IMR-90 (cell line): ENCODE results near the gene SCGB2A2. TPM values are rescaled to one million over a fixed set of nuclear protein-coding genes. Genes with fewer than 3 reads are reported as not detected.

ENCODE experiments used
- ATAC-seq: fragments of 200-7000 bp; cut with Tn5 transposase; 2 replicates; pipeline ENCODE4 v1.9.1; 2020; ENCODE audit warnings: low read depth, mild to moderate bottlenecking, moderate library complexity
- BruUV-seq: library from RNA; stranded (reverse); fragments of 400-500 nt; replicated peaks from 2 replicates; lab custom pipeline; 2021; lab: Mats Ljungman, UMichigan
- CTCF ChIA-PET: fragments of 300-600 bp; formaldehyde crosslinking; extraction: SDS; loops from one replicate; lab custom pipeline; 2021; ENCODE audit warnings: antibody characterized with exemption; lab: Yijun Ruan, JAX
- POLR2A ChIA-PET: fragments of 300-600 bp; sonication (Branson Sonifier 250); formaldehyde crosslinking; loops from one replicate; lab custom pipeline; 2022; ENCODE audit warnings: antibody characterized with exemption; ENCODE audit not compliant: unreplicated experiment; lab: Charles Lee
- DNase-seq: peaks from one replicate; pipeline ENCODE4 v3.0.0; 2013
- H2AFZ ChIP-seq: replicated peaks from 2 replicates; pipeline ENCODE3; 2013; ENCODE audit warnings: low read length, mild to moderate bottlenecking; ENCODE audit not compliant: poor library complexity
- H2AK5ac ChIP-seq: 2 replicates; pipeline ENCODE4 v1.6.1; 2013; ENCODE audit warnings: low read depth, low read length, inconsistent platforms
- H2AK9ac ChIP-seq: replicated peaks from 2 replicates; pipeline ENCODE3; 2013; ENCODE audit warnings: mild to moderate bottlenecking, low read depth, low read length, moderate library complexity; ENCODE audit not compliant: poor library complexity
- H2BK120ac ChIP-seq: 2 replicates; pipeline ENCODE4 v1.6.1; 2013; ENCODE audit warnings: low read depth, low read length, inconsistent platforms
- H2BK15ac ChIP-seq: 3 replicates; pipeline ENCODE4 v1.6.1; 2013; ENCODE audit warnings: low read depth, low read length, inconsistent platforms
- H2BK20ac ChIP-seq: 2 replicates; pipeline ENCODE4 v1.6.1; 2013; ENCODE audit warnings: low read depth, mild to moderate bottlenecking, inconsistent platforms, low read length, moderate library complexity
- H2BK5ac ChIP-seq: 2 replicates; pipeline ENCODE4 v1.6.1; 2013; ENCODE audit warnings: mild to moderate bottlenecking, low read depth, low read length, inconsistent platforms; ENCODE audit not compliant: poor library complexity, severe bottlenecking
- H3K14ac ChIP-seq: replicated peaks from 2 replicates; pipeline ENCODE4 v1.6.1; 2013; ENCODE audit warnings: low read depth, low read length, inconsistent platforms
- H3K18ac ChIP-seq: 2 replicates; pipeline ENCODE4 v1.6.1; 2013; ENCODE audit warnings: low read depth, low read length, control low read depth
- H3K23ac ChIP-seq: 2 replicates; pipeline ENCODE4 v1.6.1; 2013; ENCODE audit warnings: low read depth, low read length, inconsistent platforms
- H3K27ac ChIP-seq: 2 replicates; pipeline ENCODE4 v1.5.1; 2013; ENCODE audit warnings: mild to moderate bottlenecking, control low read depth, low read length; ENCODE audit not compliant: insufficient read depth
- H3K27me3 ChIP-seq: 2 replicates; pipeline ENCODE4 v1.6.1; 2013; ENCODE audit warnings: low read length; ENCODE audit not compliant: control insufficient read depth, insufficient read depth
- H3K36me3 ChIP-seq: 2 replicates; pipeline ENCODE4 v1.6.1; 2013; ENCODE audit warnings: low read length, mixed read lengths; ENCODE audit not compliant: control insufficient read depth, insufficient read depth
- H3K4ac ChIP-seq: 2 replicates; pipeline ENCODE4 v1.6.1; 2013; ENCODE audit warnings: low read depth, low read length, inconsistent platforms
- H3K4me1 ChIP-seq: 2 replicates; pipeline ENCODE4 v1.6.1; 2013; ENCODE audit warnings: low read length, mixed read lengths; ENCODE audit not compliant: control insufficient read depth, insufficient read depth
- H3K4me2 ChIP-seq: 2 replicates; pipeline ENCODE4 v1.6.1; 2013; ENCODE audit warnings: low read depth, mild to moderate bottlenecking, control low read depth, low read length, moderate library complexity
- H3K4me3 ChIP-seq: 2 replicates; pipeline ENCODE4 v1.5.1; 2013; ENCODE audit warnings: low read depth, mild to moderate bottlenecking, control low read depth, low read length, moderate library complexity; ENCODE audit not compliant: insufficient read depth
- H3K56ac ChIP-seq: 2 replicates; pipeline ENCODE4 v1.6.1; 2013; ENCODE audit warnings: low read length, inconsistent platforms; ENCODE audit not compliant: insufficient read depth; ENCODE audit errors: extremely low read depth
- H3K79me1 ChIP-seq, 2 experiments: 2 replicates each; pipeline ENCODE4 v1.6.1; 2013; ENCODE audit warnings: low read length in 2 of 2, inconsistent platforms in 1 of 2, low read depth in 1 of 2
- H3K9ac ChIP-seq: 2 replicates; pipeline ENCODE4 v1.6.1; 2013; ENCODE audit warnings: low read depth, low read length, control low read depth
- H3K9me1 ChIP-seq: 2 replicates; pipeline ENCODE4 v1.6.1; 2013; ENCODE audit warnings: low read length, inconsistent platforms; ENCODE audit not compliant: insufficient read depth
- H3K9me3 ChIP-seq: 2 replicates; pipeline ENCODE4 v1.6.1; 2013; ENCODE audit warnings: low read length; ENCODE audit not compliant: control insufficient read depth, insufficient read depth
- H4K20me1 ChIP-seq: 2 replicates; pipeline ENCODE4 v1.6.1; 2013; ENCODE audit warnings: low read length, inconsistent platforms; ENCODE audit not compliant: insufficient read depth
- H4K5ac ChIP-seq: 2 replicates; pipeline ENCODE4 v1.6.1; 2013; ENCODE audit warnings: mild to moderate bottlenecking, low read depth, low read length, control low read depth
- H4K8ac ChIP-seq, 2 experiments: 2 replicates each; pipeline ENCODE4 v1.6.1; 2013; ENCODE audit warnings: low read depth in 2 of 2, low read length in 2 of 2, control low read depth in 1 of 2, inconsistent platforms in 1 of 2
- H4K91ac ChIP-seq: 2 replicates; pipeline ENCODE4 v1.6.1; 2013; ENCODE audit warnings: low read depth, low read length, inconsistent platforms; ENCODE audit not compliant: insufficient read depth
- CEBPB ChIP-seq: IDR thresholded peaks from 2 replicates; pipeline ENCODE4 v1.6.1; 2012; ENCODE audit warnings: low read depth, low read length, improper control_type of control experiment
- CHD1 ChIP-seq: IDR thresholded peaks from 2 replicates; pipeline ENCODE4 v1.6.1; 2012; ENCODE audit warnings: low read depth, low read length, improper control_type of control experiment
- ELK1 ChIP-seq: fragments of 150-350 bp; IDR thresholded peaks from 2 replicates; pipeline ENCODE4 v1.6.1; 2016; ENCODE audit warnings: low read depth, mild to moderate bottlenecking, low read length, moderate library complexity, borderline replicate concordance
- MXI1 ChIP-seq: IDR thresholded peaks from 2 replicates; pipeline ENCODE4 v1.6.1; 2012; ENCODE audit warnings: low read depth, mild to moderate bottlenecking, low read length, moderate library complexity, borderline replicate concordance
- RCOR1 ChIP-seq: IDR thresholded peaks from 2 replicates; pipeline ENCODE4 v1.6.1; 2012; ENCODE audit warnings: mild to moderate bottlenecking, low read length, improper control_type of control experiment; ENCODE audit not compliant: insufficient replicate concordance
- SMC3 ChIP-seq: fragments of 150-350 bp; IDR thresholded peaks from 2 replicates; pipeline ENCODE4 v1.6.1; 2016; ENCODE audit warnings: low read depth, mild to moderate bottlenecking, antibody characterized with exemption, low read length, moderate library complexity
- USF2 ChIP-seq: fragments of 150-350 bp; IDR thresholded peaks from 2 replicates; pipeline ENCODE4 v1.6.1; 2017; ENCODE audit warnings: mild to moderate bottlenecking, antibody characterized with exemption, low read length, low read depth
- dilution Hi-C: fragments of 300-500 bp; cut with HindIII; formaldehyde crosslinking; loops from one replicate; pipeline ENCODE4 v1.14.3; 2018; ENCODE audit warnings: low sequenced_read_pairs; ENCODE audit not compliant: unreplicated experiment
- in situ Hi-C: fragments of 300-500 bp; cut with MboI; formaldehyde crosslinking; loops from 3 replicates; pipeline ENCODE4 v1.14.3; 2019; ENCODE audit warnings: low sequenced_read_pairs, inconsistent platforms, mixed read lengths
- intact Hi-C: fragments of 100-400 bp; cut with micrococcal nuclease; formaldehyde crosslinking; loops from 2 replicates; pipeline ENCODE4 v1.10.0; 2022
- polyA plus RNA-seq, 3 experiments: library from polyadenylated mRNA; depleted of rRNA; stranded (reverse); fragments of >200 nt; gene quantifications; 2 replicates each; pipeline ENCODE4 v1.2.3, GENCODE V29; 2012; ENCODE audit warnings: low replicate concordance in 1 of 3
- total RNA-seq: library from RNA; depleted of rRNA; stranded (reverse); fragments of >200 nt; gene quantifications from 2 replicates; pipeline ENCODE4 v1.2.3, GENCODE V29; 2012

The SCGB2A2 gene
- total and polyA plus RNA-seq, 2 of the 4 experiments (the other 2 are of a cell fraction), result not detected

- no peaks in the 10 kb centered on the region for H3K9me3 ChIP-seq
- H4K20me1 ChIP-seq, result no peaks in the 10 kb centered on the region
- no peak for ATAC-seq
- intact Hi-C loops, result no loop called here
- no peak overlapping the region for H2BK15ac ChIP-seq
- no peaks in the 10 kb centered on the region for H3K36me3 ChIP-seq
- H3K56ac ChIP-seq, result no peak overlapping the region
- H3K27me3 ChIP-seq, result no peaks in the 10 kb centered on the region; the same call in 1 of the 2 replicates
- H3K79me1 ChIP-seq, result no peaks in the 10 kb centered on the region
- H3K27ac ChIP-seq, result no peak overlapping the region
- H3K4me2 ChIP-seq, result no peak overlapping the region
- dilution Hi-C loops, result no loop called here
- H2AK9ac ChIP-seq, result no peak overlapping the region
- in situ Hi-C loops, result no loop called here
- no peak overlapping the region for H2AK5ac ChIP-seq
- no peak overlapping the region for H3K9ac ChIP-seq
- no peak overlapping the region for H4K91ac ChIP-seq
- H2AFZ ChIP-seq, result no peak overlapping the region
- no peak for TF ChIP-seq SMC3
- TF ChIP-seq USF2, result no peak
- TF ChIP-seq CHD1, result no peak
- no peak for TF ChIP-seq CEBPB
- TF ChIP-seq ELK1, result no peak
- TF ChIP-seq RCOR1, result no peak
- TF ChIP-seq MXI1, result no peak
- H2BK20ac ChIP-seq, result no peak overlapping the region
- POLR2A ChIA-PET, result no interaction called here
- no peak overlapping the region for H2BK120ac ChIP-seq
- H3K4ac ChIP-seq, result no peak overlapping the region
- CTCF ChIA-PET, result no interaction called here
- H2BK5ac ChIP-seq, result no peak overlapping the region
- no peak overlapping the region for H3K14ac ChIP-seq
- no peak overlapping the region for H3K18ac ChIP-seq
- no TSS peak for BruUV-seq
- no peak overlapping the region for H4K8ac ChIP-seq
- no peak overlapping the region for H4K5ac ChIP-seq
- H3K9me1 ChIP-seq, result no peaks in the 10 kb centered on the region
- no peak overlapping the region for H3K4me3 ChIP-seq
- no peak for DNase-seq
- H3K4me1 ChIP-seq, result no peaks in the 10 kb centered on the region
- H3K23ac ChIP-seq, result no peak overlapping the region
These were observed 10.5 kb downstream of the SCGB2A2 start for GRCh38 chr11:62280452-62280851.
